ENCODE results near the gene EFEMP2. TPM values are rescaled to one million over a fixed set of nuclear protein-coding genes. Genes with fewer than 3 reads are reported as not detected.

The EFEMP2 gene
- total and polyA plus RNA-seq, 2 donors (not counting 1 experiment from before 2014, with no cell fraction given) = 9.5 to 14.7 TPM

- H3K4me2 ChIP-seq (replicated peaks; ENCODE audit: low read depth, low read length, poor library complexity, severe bottlenecking) = peak overlapping the region; percentile 90
- ATAC-seq (ENCODE audit: low read depth) (no peak), DNase-seq (no peak)
- WGBS (ENCODE audit: insufficient coverage) = 43% methylated on average over 6 of the region's 6 CpGs
- Mint-ChIP-seq H3K4me1 (peaks cover 8% of the 10 kb centered on the region), H3K4me3 (no peak overlapping the region), H3K9me3 (ENCODE audit: insufficient read depth) (no peaks in the 10 kb centered on the region), H3K27ac (no peak overlapping the region), H3K27me3 (no peaks in the 10 kb centered on the region)
- H3K4me3 ChIP-seq (ENCODE audit: control extremely low read depth in 1 of 5, extremely low read depth in 1 of 5, insufficient read depth in 1 of 5, low read depth in 2 of 5, low read length in 4 of 5) = peak overlapping the region; percentile 47 to 81 (median 67)
- H3K9me3 ChIP-seq (ENCODE audit: control extremely low read depth in 1 of 3, control insufficient read depth in 2 of 3, insufficient read depth in 1 of 3, low read length in 2 of 3) = no peaks in the 10 kb centered on the region
- H2AFZ ChIP-seq (ENCODE audit: insufficient read depth, low read depth, low read length, poor library complexity, severe bottlenecking) = peak overlapping the region; percentile 91
- peak overlapping the region; percentile 75 for H3K9ac ChIP-seq (ENCODE audit: low read length)
- POLR2A ChIA-PET = interaction anchor here (0.8 to 2.1 kb wide), 5 partner anchors 16 to 168 kb away, joined by 3 to 10 read pairs (median 7); partner anchors contain the start of genes BANF1, EIF1AD and MUS81
- TF ChIP-seq EZH2 (IDR thresholded peaks at IDR 0.05; ENCODE audit: borderline replicate concordance, insufficient read depth, low read depth, low read length, poor library complexity, severe bottlenecking) (no peak), CTCF (IDR thresholded peaks at IDR 0.05) (no peak)
- H3K27me3 ChIP-seq (replicated peaks in 1 of 4; ENCODE audit: control extremely low read depth in 1 of 4, control insufficient read depth in 3 of 4, insufficient read depth in 4 of 4, low read length in 3 of 4) = peaks cover 0 to 4% (median 0%) of the 10 kb centered on the region in 4 experiments
- peaks cover 13 to 21% of the 10 kb centered on the region in 2 donors for H3K4me1 ChIP-seq (ENCODE audit: control insufficient read depth in 2 of 2, insufficient read depth in 2 of 2, low read length in 2 of 2)
- peaks cover 13% of the 10 kb centered on the region for H3K79me2 ChIP-seq (ENCODE audit: control insufficient read depth, insufficient read depth, low read length)
- intact Hi-C loops (cut with micrococcal nuclease) = no loop called here
- CTCF ChIA-PET = interaction anchor here (0.6 to 1.8 kb wide), 11 partner anchors 15 to 219 kb away, joined by 3 to 10 read pairs (median 4); partner anchors contain the start of genes AP5B1, FIBP, KAT5 and PCNX3
- H4K20me1 ChIP-seq (ENCODE audit: control insufficient read depth, insufficient read depth, low read length, poor library complexity, severe bottlenecking) = no peaks in the 10 kb centered on the region
- H3K36me3 ChIP-seq (replicated peaks in 1 of 2; ENCODE audit: control extremely low read depth in 1 of 2, control insufficient read depth in 1 of 2, extremely low read depth in 1 of 2, insufficient read depth in 2 of 2, low read length in 1 of 2) = no peaks in the 10 kb centered on the region
- H3K27ac ChIP-seq (ENCODE audit: low read length in 2 of 2) = no peak overlapping the region
These were observed 38.4 kb downstream of the EFEMP2 start for GRCh38 chr11:65834202-65834601.

Data from B cell (primary cell).